HL-60 (cell line): Measurements from ENCODE around the gene STYX.

Experiments
- POLR2AphosphoS5 ChIP-seq: IDR thresholded peaks from 2 replicates; pipeline ENCODE4 v1.6.1; 2012; ENCODE audit warnings: low read depth
- SPI1 ChIP-seq: IDR thresholded peaks from 2 replicates; pipeline ENCODE4 v1.6.1; 2012; ENCODE audit warnings: low read depth, mild to moderate bottlenecking, borderline replicate concordance
- TF ChIP-seq, protein P1 (sequence below): IDR thresholded peaks from one replicate; pipeline ENCODE4 v1.5.1; 2011; ENCODE audit warnings: low read length, control low read depth, inconsistent platforms; ENCODE audit not compliant: insufficient read depth

DNA sequence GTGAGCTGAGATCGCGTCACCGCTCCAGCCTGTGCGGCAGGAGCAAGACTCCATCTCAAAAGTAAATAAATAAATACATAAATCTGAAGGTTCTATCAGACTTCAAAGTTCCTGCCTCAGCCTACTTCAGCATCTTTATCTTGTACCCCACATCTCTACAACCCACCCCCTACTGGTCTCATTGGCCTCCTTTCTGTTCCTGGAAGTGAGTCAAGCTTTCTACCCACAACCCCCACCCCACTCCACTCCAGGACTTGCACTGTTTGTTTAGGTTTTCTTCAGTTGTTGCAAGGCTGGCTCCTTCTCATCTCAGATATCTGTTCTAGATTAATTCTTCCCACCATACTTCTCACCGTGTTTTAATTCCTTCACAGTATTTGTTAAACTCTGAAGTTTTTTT is 23.7 kb upstream of the STYX start:
- TF ChIP-seq, protein P1, sequence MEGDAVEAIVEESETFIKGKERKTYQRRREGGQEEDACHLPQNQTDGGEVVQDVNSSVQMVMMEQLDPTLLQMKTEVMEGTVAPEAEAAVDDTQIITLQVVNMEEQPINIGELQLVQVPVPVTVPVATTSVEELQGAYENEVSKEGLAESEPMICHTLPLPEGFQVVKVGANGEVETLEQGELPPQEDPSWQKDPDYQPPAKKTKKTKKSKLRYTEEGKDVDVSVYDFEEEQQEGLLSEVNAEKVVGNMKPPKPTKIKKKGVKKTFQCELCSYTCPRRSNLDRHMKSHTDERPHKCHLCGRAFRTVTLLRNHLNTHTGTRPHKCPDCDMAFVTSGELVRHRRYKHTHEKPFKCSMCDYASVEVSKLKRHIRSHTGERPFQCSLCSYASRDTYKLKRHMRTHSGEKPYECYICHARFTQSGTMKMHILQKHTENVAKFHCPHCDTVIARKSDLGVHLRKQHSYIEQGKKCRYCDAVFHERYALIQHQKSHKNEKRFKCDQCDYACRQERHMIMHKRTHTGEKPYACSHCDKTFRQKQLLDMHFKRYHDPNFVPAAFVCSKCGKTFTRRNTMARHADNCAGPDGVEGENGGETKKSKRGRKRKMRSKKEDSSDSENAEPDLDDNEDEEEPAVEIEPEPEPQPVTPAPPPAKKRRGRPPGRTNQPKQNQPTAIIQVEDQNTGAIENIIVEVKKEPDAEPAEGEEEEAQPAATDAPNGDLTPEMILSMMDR = no peak
- TF ChIP-seq POLR2AphosphoS5 = no peak
- no peak for TF ChIP-seq SPI1
